Fibroblast of mammary gland (primary cell): ENCODE data around the gene SRSF11.
"Not testable (repeated sequence)": the region's sequence is repeated elsewhere in the genome, so short reads cannot be mapped to it uniquely, and the experiment has no call there.

Experiments used
- DNase-seq: peaks from one replicate; pipeline ENCODE4 v3.0.0-alpha.2; 2010; ENCODE audit warnings: low read depth
- H3K4me3 ChIP-seq: 2 replicates; pipeline ENCODE4 v1.5.1; 2011; ENCODE audit warnings: low read depth, mild to moderate bottlenecking, low read length, moderate library complexity; ENCODE audit not compliant: control insufficient read depth
- TF ChIP-seq, protein P1 (sequence below): conservative IDR thresholded peaks from 2 replicates; pipeline ENCODE4 v1.5.1; 2011; ENCODE audit warnings: low read depth, low read length, inconsistent platforms; ENCODE audit not compliant: control insufficient read depth, insufficient read depth

Gene SRSF11, protein sequence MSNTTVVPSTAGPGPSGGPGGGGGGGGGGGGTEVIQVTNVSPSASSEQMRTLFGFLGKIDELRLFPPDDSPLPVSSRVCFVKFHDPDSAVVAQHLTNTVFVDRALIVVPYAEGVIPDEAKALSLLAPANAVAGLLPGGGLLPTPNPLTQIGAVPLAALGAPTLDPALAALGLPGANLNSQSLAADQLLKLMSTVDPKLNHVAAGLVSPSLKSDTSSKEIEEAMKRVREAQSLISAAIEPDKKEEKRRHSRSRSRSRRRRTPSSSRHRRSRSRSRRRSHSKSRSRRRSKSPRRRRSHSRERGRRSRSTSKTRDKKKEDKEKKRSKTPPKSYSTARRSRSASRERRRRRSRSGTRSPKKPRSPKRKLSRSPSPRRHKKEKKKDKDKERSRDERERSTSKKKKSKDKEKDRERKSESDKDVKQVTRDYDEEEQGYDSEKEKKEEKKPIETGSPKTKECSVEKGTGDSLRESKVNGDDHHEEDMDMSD

GRCh38 chr1:70221238-70222121 lies at the start of gene SRSF11:
SRSF11 (plus strand) TSS chr1:70221380; CDS start chr1:70221637, 257 bp downstream.
- peak; percentile 91 for DNase-seq
- TF ChIP-seq, protein P1, sequence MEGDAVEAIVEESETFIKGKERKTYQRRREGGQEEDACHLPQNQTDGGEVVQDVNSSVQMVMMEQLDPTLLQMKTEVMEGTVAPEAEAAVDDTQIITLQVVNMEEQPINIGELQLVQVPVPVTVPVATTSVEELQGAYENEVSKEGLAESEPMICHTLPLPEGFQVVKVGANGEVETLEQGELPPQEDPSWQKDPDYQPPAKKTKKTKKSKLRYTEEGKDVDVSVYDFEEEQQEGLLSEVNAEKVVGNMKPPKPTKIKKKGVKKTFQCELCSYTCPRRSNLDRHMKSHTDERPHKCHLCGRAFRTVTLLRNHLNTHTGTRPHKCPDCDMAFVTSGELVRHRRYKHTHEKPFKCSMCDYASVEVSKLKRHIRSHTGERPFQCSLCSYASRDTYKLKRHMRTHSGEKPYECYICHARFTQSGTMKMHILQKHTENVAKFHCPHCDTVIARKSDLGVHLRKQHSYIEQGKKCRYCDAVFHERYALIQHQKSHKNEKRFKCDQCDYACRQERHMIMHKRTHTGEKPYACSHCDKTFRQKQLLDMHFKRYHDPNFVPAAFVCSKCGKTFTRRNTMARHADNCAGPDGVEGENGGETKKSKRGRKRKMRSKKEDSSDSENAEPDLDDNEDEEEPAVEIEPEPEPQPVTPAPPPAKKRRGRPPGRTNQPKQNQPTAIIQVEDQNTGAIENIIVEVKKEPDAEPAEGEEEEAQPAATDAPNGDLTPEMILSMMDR, result no peak
- peak within 1 kb of the TSS; percentile 70 for H3K4me3 ChIP-seq

GRCh38 chr1:70171512-70171911 lies 49.7 kb upstream of the SRSF11 start:
- DNase-seq, result no peak

GRCh38 chr1:70185181-70185580 lies 36.0 kb upstream of the SRSF11 start:
- H3K4me3 ChIP-seq, result not testable (repeated sequence)

More at GRCh38 chr1:70171512-70171911, 49.7 kb upstream of the SRSF11 start:
- TF ChIP-seq, protein P1, result no peak
- no peak overlapping the region for H3K4me3 ChIP-seq

GRCh38 chr1:70188522-70188921 lies 32.7 kb upstream of the SRSF11 start:
- TF ChIP-seq, protein P1, result no peak
- H3K4me3 ChIP-seq, result no peak overlapping the region
- no peak for DNase-seq

More at GRCh38 chr1:70185181-70185580, 36.0 kb upstream of the SRSF11 start:
- not testable (repeated sequence) for DNase-seq

DNA sequence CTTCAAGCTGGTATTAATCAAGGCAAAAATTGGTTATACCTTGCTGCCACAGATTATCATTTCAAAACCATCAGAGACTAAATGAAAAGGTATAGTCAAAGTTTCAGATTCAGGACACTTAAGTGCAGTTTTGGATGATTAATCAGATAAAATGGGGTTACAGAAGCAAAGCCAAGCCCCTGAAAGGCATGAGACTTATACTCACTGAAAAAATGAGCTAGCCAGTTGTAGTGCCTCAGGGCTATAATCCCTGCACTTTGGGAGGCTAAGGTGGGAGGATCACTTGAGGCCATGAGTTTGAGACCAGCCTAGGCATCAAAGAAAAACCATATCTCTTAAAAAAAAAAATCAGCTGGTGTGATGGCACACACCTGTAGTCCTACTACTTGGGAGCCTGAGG lies 31.0 kb upstream of the SRSF11 start:
- TF ChIP-seq, protein P1, result no peak
- H3K4me3 ChIP-seq, result no peak overlapping the region
- DNase-seq, result no peak

DNA sequence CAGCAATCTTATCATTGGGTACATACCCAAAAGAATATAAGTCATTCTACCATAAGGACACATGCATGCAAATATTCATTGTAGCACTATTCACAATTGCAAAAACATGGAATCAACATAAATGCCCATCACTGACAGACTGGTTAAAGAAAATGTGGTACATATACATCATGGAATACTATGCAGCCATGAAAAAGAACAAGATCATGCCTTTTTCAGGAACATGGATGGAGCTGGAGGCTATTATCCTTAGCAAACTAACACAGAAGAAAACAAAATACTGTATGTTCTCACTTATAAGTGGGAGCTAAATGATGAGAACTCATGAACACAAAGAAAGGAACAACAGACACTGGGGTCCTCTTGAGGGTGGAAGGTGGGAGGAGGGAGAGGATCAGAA lies 28.7 kb upstream of the SRSF11 start:
- not testable (repeated sequence) for DNase-seq, H3K4me3 ChIP-seq

DNA sequence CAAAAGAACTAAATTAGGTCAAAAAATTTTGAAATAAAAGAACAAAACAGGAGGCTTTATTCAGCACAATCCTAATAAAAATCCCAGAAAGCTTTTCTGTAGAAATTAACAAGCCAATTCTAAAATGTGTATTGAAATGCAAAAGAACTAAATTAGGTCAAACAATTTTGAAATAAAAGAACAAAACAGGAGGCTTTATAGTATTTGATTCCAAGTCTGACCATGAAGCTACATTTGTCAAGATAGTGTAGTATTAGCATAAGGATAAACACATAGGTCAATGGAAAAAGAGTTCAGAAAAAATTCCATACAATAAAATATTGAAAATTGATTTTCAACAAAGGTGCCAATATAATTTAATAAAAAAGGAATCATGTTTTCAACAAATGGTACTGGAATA lies 26.6 kb upstream of the SRSF11 start:
- TF ChIP-seq, protein P1, result no peak
- DNase-seq, result no peak
- no peak overlapping the region for H3K4me3 ChIP-seq
